NCI-H2171 treated with DMSO at 0.1 percent for 48 hours (cell line): ENCODE measurements around the gene ITGB6.
"Not testable (repeated sequence)": the region's sequence is repeated elsewhere in the genome, so short reads cannot be mapped to it uniquely, and the experiment has no call there.

ENCODE experiments used
- DNase-seq: peaks from one replicate; lab custom pipeline; 2025; lab: John Stamatoyannopoulos, UW

The ITGB6 gene

GRCh38 chr2:160181146-160181836 is 18.8 kb downstream of the ITGB6 start:
- peak; percentile 48 for DNase-seq

GRCh38 chr2:160180690-160181089 is 19.4 kb downstream of the ITGB6 start:
- not testable (repeated sequence) for DNase-seq

GRCh38 chr2:160180172-160180571 is 19.9 kb downstream of the ITGB6 start:
- DNase-seq, result no peak

DNA sequence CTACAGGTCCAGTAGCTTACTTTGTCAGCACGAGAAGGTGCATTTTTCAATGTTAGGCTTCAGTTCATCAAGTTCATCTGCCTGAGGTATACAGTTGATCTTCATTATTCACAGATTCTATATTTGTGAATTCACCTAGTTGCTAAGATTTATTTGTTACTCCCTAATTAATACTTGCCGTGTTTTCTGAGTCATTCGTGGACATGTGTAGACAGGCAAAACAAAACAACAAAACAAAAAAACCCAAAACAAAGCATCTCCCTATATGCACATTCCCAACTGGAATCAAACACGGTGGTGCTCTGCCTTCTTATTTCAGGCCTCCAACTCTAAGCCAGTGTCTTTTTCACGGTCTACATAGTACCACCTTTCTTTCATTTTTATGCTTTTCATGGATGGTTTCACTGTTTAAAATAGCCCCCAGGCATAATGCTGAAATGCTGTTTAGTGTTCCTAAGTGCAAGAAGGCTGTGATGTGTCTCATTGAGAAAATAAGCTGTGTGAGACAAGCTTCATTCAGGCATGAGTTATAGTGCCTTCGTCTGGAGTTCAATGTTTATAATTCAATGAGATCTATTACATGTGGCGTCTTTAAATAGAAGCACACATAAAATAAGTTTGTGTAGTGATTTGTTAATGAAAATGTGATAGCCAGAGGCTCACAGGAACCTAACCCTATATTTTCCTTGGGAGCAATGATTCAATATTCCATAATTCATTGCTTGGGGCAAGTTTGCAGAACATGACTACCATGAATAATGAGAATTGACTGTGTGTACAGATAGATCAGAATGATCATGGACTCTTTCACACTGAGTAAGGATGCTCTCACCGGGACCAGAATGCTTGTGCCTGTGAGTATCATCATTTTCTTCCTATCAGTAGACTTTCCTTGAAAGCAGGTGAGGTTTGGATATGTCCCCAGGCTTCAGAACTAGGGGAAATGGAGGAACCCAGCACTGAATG is 24.6 kb downstream of the ITGB6 start:
- DNase-seq, result no peak

DNA sequence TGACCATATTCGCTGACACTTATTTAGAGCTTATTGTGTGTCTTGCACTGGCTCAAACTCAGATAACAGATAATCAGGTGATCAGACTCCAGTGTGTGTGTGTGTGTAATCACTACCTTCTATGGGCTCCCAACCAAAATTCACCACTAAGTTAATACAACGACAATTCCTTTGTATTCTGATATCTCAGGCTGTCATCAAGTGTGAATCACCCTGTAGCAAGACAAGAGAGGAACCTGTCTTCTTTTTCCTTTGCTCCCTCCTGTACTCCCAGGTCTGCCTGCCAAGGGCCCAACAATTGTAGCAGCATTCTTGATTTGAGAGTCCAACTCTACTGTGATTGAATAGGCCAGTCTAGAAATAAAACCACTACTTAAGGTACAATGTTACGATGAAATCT is 25.8 kb downstream of the ITGB6 start:
- no peak for DNase-seq

GRCh38 chr2:160169988-160170387 is 30.1 kb downstream of the ITGB6 start:
- no peak for DNase-seq

DNA sequence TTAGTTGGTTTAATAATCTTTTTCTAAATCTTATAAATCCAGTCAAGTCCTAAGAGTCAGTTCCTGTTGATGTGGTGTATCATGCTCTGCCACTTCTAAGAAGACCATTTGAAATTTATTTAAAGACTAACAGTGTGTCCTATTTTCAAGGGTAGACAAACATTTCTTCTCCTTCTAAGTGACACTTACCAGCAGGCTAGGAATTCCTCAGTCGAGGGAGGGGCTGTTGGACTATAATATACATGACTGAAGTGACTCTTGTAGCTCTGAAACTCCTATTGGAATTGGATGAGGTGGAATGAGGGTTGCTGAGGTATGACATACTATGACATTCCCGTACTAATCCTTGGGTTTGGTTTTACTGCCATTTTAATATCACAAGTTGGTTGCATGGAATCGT is 30.6 kb downstream of the ITGB6 start:
- DNase-seq, result no peak

DNA sequence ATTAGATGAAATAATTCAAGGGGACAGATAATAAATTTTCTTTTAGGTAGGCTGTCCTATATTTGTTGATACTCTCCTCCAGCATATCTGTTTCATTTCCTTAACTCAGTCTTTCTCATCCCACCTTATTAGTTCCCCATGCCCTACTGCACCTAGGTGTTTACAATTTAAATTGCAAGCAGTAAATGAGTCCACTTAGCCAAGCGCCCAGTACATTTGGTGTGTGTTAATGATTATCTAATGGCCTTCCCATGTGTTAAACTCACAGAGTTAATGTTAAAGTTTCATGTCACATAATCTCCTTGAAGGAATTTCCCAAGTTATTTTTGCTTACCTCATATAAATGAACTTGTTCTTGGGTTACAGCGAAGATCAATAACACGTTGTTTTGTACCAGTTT is 31.2 kb downstream of the ITGB6 start:
- no peak for DNase-seq

- DNase-seq, result no peak
Measured at GRCh38 chr2:160167089-160167740, 32.9 kb downstream of the ITGB6 start.

- DNase-seq, result no peak
Measured at GRCh38 chr2:160165996-160166395, 34.1 kb downstream of the ITGB6 start.

- no peak for DNase-seq
Measured at GRCh38 chr2:160165081-160165480, 35.0 kb downstream of the ITGB6 start.

DNA sequence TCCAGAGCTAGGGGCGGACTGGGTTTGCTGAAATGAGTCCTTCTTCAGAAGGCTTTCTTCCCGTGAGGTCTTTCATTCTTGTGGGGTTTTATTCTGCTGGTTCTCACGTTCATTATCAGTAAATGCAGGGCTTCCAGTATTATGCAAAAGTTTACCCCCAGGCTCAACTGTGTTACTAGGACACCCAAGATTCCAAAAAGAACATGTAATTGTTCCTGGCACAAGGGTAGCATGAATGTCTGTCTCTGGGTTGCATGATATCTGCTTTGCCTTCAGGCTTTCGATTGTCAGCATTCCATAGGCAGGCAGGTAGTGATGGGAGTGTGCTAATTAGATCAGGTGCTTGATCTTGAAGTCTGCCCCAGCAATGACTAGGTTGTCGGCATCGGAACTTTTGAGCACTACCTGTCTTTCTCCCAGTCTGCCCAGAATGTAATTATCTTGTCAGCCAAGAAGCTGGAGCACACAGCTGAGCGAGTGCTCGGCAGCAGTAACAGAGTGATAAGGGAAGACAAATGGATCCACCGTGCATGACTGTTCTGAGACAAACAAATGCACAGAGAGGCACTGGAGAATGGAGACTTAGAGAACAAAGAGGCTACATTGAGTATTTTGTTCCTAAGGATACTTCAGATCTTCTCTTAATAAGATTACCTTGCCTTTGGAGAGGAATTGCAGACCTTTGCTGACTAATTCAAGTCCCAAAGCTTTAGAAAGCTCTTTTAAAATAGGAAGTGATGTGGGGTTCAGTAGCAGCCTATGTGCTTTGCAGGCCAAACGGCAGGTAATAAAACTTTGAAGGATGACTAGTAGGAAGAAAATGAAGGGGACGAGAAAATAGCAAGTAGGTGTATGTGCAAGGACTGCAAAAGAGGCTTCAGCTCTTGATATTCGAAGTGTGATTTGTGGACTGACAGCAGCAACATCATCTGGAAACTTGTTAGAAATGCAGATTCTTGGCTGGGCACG is 41.9 kb downstream of the ITGB6 start:
- DNase-seq, result no peak

- DNase-seq, result no peak
Measured at GRCh38 chr2:160156665-160157064, 43.4 kb downstream of the ITGB6 start.

GRCh38 chr2:160156100-160156499 is 44.0 kb downstream of the ITGB6 start:
- DNase-seq, result no peak

- DNase-seq, result not testable (repeated sequence)
Measured at GRCh38 chr2:160148419-160148818, 51.7 kb downstream of the ITGB6 start.

DNA sequence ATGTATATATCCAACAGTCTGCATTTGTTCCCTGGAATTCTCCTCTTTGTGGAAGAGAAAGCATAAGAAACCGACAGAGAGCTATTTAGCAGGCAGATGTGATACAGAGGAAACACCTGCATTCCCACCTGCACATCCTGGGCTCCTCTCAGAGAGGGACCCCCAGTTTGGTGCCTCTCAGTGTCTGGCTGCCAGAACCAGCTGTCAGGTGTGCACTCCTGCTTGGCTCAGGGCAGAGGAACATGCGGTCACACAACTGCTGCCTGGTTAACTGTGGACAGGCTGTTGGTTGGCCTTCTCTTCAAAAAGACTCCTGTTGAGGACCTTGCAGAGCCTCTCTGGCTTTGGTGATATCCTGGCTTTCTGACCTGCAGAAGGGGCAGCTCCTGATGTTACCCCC is 54.6 kb downstream of the ITGB6 start:
- no peak for DNase-seq

DNA sequence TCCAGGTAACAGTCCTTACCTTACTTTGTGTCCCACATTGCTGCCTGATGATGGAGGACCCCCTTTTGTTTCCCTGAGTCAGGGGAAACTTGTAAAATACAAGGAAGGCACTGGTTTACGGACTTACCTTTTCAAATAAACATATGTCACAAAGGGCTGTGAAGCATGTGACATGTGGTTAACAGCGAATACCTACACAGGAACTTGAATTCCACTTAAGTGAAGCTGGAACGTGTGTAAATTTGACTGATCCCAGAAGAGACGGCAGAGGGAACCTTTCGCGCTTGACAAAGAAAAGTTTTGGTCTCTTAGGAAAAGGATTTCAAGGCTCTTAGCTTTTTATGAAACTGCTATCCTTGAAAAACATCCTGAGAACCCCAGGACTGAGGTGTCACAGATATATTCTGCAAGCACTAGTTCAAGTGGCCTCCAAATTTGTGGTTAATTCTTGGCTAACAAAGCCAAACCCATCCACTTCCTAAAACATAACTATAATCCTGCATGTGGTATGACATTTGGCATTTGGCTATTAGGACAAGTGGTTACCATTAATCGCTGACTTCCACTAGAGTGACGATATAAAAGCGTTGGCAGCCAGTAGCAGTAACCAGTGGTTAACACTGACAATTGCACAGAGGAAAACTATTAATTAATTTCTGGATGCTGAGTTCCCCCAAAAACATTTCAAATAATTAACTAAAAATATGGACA is 55.6 kb downstream of the ITGB6 start:
- DNase-seq, result no peak

DNA sequence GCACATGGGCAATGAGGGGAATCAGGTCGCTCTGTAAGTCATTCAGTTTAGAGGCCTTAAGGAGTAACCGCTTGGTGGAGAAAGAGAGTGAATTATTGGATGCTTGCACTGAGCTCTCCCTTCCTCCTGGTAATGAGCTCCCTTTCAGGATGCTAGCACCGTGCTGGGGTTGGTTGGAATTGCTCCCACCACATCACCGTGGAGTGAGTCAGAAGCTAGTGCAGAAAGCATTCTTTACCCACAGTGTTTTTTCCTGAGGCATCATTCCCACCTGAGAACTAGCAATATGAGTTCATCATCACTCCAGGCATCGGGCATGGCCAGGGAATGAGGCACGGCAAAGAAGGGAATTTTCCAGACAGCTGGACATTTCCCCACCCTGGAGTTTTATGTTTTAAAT is 57.6 kb downstream of the ITGB6 start:
- DNase-seq, result no peak

DNA sequence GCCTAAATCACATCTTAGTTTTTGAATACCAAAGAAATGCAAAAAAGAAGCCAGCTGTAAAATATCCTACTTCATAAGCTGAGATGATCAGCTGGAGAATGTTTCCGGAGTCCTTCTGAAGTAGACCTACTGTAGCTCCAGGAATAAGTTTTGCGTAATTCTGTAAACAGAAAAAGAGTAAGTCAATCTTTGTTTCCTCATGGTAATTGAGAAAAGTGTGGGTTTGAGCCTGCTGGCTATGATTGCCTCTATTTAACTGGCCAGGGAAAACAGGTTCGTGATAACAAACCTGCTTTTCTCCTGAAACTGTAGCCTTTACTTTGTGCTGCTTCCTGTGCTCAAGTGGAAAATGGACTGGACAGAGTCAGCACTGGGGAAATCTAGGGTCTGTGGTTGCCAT is 58.2 kb downstream of the ITGB6 start:
- DNase-seq, result no peak

DNA sequence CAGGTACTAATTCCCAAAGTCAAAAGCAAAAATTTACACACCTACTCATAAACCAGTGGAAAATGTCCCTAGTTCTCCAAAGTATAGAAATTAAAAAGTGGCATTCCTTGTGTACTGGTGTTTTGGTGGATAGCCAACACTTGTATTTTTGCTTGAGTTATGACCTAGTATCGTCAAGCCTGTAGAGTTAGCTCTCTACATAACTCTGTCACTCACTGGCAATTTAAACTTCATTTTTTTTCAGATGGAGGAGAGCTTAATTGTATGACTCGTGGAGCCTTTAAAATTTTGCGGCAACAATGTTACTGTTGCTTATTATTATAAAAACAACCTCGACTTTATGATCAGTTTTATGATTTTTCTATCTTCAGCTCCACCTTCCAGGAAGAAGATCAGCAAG is 58.7 kb downstream of the ITGB6 start:
- DNase-seq, result no peak

- no peak for DNase-seq
Measured at GRCh38 chr2:160140471-160140870, 59.6 kb downstream of the ITGB6 start.
